A673 (cell line): ENCODE data around the gene HBS1L.

Source experiments
- CTCF ChIP-seq: fragments of 300-800, 200-600 bp; sonication (generic); conservative IDR thresholded peaks from 2 replicates; pipeline ENCODE4 v1.5.1; 2017; ENCODE audit warnings: low read depth, mild to moderate bottlenecking, antibody characterized with exemption, low read length, moderate library complexity, mixed read lengths
- EZH2 ChIP-seq: fragments of 200-600 bp; sonication (generic); IDR thresholded peaks from 2 replicates; pipeline ENCODE4 v1.6.1; 2017; ENCODE audit warnings: borderline replicate concordance, low read depth, mild to moderate bottlenecking, mixed read lengths, antibody characterized with exemption, low read length; ENCODE audit not compliant: poor library complexity, severe bottlenecking

- TF ChIP-seq CTCF (no peak), EZH2 (no peak)
Observed at GRCh38 chr6:134938896-134939295, 115.7 kb downstream of the HBS1L start.
